COLO668 (cell line): Measurements from ENCODE around the gene FCAMR.
"Not testable (repeated sequence)": the region's sequence is repeated elsewhere in the genome, so short reads cannot be mapped to it uniquely, and the experiment has no call there.

ENCODE experiments used
- DNase-seq: peaks from one replicate; lab custom pipeline; 2025; ENCODE audit not compliant: unreplicated experiment; lab: John Stamatoyannopoulos, UW

The FCAMR gene

GRCh38 chr1:206937425-206937824 is 32.8 kb downstream of the FCAMR start:
- no peak for DNase-seq

DNA sequence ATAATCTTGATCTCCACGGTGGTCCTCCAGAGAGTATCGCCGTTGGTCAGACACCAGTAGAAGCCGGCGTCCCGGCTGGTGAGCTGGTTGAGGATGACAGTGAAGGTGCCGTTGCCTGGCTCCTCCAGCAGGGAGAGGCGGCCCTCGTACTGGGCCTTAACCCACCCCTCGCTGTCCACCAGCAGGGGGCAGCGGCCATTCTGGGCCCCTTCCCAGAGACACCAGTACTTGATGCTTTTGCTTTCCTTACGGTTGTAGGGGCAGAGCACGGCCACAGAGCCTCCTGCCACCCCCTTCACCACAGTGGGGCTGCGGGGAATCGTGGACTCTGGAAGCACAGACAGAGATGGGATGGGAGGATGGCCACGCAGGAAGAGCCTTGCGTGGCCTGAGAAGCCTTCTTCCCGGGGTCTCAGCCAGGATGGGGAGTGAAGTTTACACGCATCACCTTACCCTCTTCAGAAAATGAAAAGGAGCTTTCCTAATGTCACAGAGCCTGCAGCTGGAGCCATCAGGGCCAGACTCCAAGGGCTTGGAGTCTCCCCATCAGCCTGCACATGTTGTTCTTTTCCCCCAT is 34.7 kb downstream of the FCAMR start:
- DNase-seq, result peak; percentile 67

- peak; percentile 37 for DNase-seq
Observed at GRCh38 chr1:206933333-206933945, 36.8 kb downstream of the FCAMR start.

- no peak for DNase-seq
Observed at GRCh38 chr1:206932177-206932576, 38.1 kb downstream of the FCAMR start.

DNA sequence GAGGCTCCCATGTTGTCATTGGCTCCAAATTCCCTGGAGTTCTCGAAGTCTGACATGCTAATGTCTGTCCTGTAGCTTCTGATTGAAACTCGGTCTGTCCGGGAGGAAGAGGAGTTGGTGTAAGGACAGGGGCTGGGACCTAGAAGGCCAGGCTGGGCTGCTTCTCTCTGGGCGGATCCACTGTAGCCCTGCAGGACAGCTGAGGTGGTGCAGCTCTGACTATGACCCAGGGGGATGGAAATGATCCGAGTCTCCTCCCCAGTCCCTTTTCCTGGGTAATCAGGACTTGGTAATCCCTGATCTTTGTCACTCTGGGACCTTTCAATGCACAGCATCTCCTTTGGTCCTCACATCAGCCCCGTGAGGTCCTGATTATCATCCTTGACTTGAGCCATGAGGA is 38.6 kb downstream of the FCAMR start:
- DNase-seq, result no peak

- no peak for DNase-seq
Observed at GRCh38 chr1:206930210-206930798, 40.0 kb downstream of the FCAMR start.

DNA sequence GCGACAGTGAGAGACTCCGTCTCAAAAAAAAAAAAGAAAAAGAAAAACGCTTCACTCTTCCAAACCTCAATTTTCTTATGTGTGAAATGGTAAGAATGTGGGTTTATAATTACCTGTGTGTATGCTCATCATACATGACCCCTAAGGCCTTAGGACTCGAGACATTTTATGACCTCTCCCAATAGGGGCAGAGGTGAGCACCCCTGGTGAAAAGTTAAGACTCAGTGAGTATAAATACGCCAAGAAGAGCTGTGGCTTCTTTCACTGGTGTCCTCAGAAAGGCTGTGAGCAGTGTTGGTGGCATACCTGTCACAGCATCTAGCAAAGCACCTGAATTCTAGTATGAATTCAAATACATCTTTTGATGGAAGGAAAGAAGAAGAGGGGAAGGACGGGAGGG is 40.7 kb downstream of the FCAMR start:
- DNase-seq, result no peak

DNA sequence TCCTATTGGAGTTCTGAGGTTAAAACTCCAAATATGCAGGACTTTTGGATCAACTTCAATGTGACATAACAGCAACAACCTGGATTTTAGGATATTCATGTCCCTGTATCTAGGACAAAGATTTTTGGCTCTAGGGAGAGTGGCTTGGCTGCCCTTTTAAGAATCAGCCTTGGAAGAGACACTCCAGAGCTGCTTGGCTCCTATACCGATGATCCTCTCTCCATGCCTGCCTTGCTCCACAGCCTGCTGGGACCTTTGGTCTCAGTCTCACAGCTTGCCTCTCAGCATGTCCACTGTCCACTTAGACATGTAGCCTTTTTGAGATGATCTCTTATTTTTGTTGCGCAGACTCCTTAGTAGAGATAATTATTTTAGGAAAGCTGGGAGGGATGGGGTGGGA is 44.0 kb downstream of the FCAMR start:
- DNase-seq, result no peak

DNA sequence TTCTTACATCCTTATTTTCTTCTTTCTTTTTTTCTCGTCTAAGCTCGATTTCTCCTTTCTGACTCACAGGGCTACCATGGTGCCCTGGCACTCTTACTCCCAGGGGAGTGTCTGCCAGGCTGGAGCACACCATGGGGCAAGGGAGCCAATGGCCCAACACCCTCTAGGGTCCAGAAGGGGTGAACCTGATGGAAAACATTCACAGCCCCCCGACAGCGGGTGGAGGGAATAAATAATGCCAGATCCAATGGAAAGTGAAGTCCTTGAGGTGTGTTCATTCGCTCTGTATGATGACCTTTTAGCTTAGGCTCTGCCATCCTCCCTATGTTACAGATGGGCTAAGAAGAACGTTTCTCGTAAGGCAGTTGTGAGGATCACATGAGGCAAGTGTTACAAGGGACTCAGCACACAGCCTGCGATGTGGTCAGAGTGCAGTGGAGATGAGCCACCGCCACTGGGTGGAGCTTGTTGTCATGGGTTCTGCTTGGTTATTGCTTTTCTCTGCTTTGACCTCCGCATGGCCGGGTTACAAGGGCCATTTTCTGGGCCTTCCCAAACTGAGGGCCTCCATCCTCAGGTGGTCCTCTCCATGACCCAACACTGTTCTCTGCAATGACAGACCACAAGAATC is 45.0 kb downstream of the FCAMR start:
- peak; percentile 24 for DNase-seq

GRCh38 chr1:206924592-206925105 is 45.6 kb downstream of the FCAMR start:
- DNase-seq, result no peak

GRCh38 chr1:206923961-206924557 is 46.2 kb downstream of the FCAMR start:
- DNase-seq, result not testable (repeated sequence)

DNA sequence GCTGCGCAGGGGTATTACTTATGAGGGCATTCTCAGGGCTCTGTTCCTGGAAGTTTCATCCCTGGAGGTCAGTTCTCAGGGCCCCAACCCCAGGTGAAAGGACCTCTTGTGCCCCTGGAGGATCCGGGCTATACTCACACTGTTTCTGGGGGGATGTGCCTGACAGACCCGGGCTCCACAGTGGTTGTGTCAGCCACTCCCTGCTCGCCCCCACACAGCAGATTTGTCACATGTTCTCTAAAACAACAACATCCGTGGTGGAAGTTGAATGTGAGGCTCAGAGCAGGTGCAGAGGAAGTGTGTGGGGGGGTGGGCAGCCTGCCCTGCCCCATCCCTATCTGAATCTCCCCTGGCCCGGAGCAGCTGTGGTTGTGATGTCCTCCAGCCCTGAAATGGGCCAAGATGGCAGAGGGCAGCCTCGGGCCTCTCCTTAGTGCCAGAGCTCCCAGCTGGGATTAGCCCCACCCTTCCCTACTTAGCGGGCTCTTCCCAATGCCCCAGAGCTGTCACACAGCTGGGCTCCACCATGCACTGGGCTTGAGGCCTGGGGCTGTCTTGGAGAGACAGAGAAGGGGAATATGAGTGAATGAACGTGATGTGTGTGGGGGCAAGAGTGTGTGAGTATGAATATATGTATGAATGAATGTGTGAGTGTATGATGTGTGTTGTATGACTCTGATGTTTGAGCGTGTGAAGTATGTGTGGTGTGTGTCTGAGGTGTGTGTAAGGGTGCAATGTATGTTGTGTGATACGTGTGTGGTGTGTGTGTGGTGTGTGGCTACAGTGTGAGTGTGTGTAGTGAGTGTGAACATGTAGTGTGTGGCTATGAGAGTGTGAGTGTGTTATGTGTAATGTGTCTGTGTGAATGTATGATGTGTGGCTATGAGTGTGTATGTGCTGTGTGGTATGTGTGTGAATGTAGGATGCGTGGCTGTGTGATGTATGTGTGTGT is 47.0 kb downstream of the FCAMR start:
- DNase-seq, result no peak

DNA sequence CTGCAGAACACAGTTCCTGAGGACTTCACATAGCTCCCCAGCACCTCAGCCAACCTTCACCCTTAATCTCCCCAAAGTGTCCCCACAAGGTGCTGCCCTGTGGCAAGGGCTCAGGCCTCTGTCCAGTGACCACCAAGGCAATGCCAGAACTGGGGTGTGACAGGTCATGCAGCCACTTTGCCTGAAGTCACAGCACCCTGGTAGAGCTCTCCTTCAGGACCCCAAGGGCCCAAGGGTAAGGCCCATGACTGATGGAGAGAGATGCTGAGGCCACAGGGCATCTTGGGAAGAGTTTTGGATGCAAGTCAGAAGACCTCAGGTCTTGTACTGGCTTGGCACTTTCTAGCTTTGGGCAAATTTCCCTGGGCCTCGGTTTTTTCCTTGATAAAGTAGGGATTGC is 47.7 kb downstream of the FCAMR start:
- DNase-seq, result no peak

DNA sequence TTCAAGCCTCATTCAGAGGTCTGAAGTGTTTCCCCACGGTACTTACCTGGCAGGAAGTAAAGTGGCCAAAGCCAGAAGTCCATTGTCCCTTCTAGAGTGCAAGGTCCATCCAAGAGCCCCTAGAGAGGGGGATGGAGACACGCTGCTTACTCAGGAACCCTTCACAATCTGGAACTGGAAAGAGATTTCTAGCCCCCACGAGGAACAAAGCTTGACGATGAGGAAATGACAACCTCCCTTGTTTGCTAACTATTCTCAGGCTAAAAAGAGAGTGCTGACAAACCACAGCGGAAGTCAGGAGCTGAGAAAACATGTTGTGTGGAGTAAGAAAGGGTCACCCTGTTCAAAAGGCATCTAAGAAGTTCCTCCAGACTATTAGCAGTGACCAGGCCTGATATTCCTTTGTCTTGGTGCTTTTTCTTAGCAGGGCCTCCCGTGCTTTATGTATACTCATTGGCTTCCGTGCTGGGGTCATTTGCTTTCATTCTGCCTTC is 48.4 kb downstream of the FCAMR start, which contains the start of gene FCMR:
FCMR (minus strand) TSS at position 170 of the 494 bp plus-strand sequence; CDS start at position 83, 87 bp downstream.
- DNase-seq, result no peak

DNA sequence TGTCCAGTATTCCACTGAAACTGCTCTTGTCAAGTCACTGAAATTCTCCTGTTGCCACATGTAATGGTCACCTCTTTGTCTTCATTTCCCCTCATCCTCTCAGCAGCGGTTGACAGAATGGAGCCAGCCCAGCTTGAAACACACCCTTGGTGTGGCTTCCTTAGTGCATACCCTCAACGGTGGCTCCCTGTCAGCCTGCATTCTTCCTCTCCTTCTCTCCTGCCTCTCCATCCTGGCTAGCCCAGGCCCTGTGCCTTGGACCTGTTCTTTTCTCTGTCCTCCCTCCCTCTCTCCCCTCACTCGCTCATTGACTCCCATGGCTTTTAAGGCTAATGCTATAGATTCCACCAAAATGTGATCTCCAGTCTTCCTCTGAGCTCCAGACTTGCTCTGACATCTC is 52.2 kb downstream of the FCAMR start:
- DNase-seq, result no peak

DNA sequence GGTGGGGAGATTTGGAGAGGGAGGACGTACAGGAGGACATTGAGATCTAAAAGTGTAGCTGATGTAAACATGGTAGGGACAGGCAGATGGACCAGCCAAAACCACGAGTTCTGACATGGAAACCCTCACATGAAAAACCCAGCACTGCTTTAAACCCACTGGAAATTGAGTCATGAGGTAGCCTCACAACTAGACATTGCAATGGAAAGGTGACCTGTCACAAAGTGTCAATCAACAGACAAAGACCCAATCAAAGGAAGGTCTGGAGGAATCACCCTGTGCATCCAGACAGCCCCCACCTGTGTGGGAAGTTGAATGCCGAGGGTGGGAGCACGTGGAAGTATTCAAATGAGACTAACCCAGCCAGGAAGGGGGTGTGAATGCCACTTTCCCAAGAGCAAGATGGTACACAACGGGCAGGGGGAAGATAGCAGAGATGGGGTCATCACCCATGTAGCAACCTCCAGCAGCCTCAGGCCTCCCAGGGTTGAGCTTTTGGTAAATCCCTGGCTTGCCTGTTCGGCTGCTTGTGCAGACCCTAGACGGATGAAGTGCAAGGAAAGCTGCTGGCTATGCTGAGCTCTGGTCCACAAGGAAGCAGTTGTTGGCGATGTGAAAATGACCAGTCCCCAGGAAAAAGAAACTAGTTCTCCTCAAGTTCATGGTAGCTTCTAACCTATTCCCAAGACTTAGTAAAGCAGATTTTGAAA is 54.1 kb downstream of the FCAMR start:
- no peak for DNase-seq

DNA sequence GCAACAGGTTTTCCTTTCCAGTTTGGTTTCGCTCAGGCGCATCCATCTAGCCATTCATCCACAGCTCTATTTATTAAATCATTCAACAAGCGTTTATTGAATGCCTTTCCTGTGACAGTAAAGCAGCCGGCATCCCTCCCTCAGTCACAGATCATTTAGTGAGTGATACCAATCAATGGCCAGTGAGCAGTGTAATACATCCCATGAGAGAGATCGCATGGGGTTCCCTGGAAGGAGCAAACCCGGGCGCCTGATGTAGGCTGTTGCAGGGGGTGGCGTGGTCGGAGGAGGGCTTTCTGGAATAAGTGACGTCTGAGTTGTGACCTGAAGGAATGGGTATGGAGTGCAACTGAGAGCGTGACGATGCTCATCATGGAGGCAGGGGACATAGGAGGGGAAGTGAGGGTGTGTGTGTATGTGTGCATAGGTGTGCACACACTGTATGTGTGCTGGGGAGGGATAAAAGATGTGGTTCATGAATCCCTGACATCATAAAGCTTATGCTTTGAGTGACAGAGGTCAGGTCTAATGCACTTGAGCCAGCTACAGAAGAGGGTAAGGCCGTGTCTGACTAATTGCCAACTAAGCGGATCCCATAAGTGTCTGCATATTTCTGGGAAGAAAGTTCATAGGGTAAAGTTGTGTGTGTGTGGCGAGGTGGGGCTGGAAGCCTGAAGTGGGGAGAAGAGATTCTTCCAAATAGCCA is 55.1 kb downstream of the FCAMR start:
- no peak for DNase-seq

DNA sequence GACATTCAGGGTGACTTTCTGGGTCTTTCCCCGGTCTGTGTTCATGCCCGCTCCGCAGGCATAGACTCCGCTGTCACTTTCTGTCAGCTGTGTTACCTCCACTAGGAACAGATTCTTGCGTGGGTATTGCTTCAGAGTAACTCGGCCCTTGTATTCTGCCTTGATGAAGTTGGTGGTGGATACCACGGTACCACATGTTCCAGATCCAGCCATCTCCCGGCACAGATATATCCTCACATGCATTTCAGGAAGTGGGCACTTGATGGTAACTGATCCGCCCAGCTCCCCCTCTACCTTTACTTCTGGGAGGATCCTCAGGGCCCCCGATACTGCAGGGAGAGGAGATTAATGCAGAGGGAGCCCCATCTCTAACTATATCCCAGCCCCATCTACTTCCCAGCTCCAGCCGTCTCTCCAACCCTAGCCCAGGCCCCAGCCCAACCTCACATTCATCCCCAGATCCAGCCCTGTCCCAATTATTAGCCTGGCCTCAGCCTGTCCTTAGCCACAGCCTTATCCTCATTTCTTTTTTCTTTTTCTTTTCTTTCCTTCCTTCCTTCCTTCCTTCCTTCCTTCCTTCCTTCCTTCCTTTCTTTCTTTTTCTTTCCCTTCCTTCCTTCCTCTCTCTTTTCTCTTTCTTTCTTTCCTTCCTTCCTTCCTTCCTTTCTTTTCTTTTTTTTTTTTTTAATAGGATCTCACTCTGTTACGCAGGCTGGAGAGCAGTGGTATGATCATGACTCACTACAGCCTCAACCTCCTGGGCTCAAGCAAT is 56.3 kb downstream of the FCAMR start:
- DNase-seq, result no peak
